Heart left ventricle (tissue), 13 donors: ENCODE results near the gene VWA5B1.

Source experiments
- CTCF ChIP-seq, 12 donors: fragments of 200-600 bp; sonication (generic) in 4 of 12; IDR thresholded peaks; one replicate each; pipeline versions ENCODE4 v1.5.0 to v1.8.0; 2018 to 2022; ENCODE audit warnings: antibody characterized with exemption in 12 of 12, mild to moderate bottlenecking in 5 of 12
- POLR2A ChIP-seq, 2 donors: fragments of 450-650 bp; IDR thresholded peaks; one replicate each; pipeline ENCODE4 v1.6.1; 2017; ENCODE audit warnings: antibody characterized with exemption in 2 of 2, mild to moderate bottlenecking in 2 of 2, moderate library complexity in 2 of 2
- donor health status: ischemic (EF 13 %, LVEDD 7.1; RV severe dilation, severe dysfunction).
- donor health status: DM: no; HTN: yes; CAD: no.
- donor health status: DM: no; HTN: no; CAD: no.
- donor health status: ischemic (EF 25% LVEDD 6.9; RV normal size, moderate dysfunction).
- donor health status: ischemic (EF 25% LVEDD 5.7; RV mildly dilated, moderate dysfunction).
- donor health status: ischemic (EF 35%, LVEDD 5.7; RV mildly dilated, moderate dysfunction).
- donor health status: nonischemic (EF 11% LVEDD 7.7; RV severe dilation, severe dysfunction).
- donor health status: DM: yes; HTN: yes; CAD: no.
- donor health status: PGD.
- donor health status: ischemic (EF 29% LVEDD 5.4; RV normal size, mild dysfunction).
- donor health status: nonischemic (EF 23%, LVEDD 6.1; RV moderate dilation, normal function).

GRCh38 chr1:20262810-20263534 is 27.7 kb upstream of the VWA5B1 start:
- TF ChIP-seq CTCF (IDR thresholded peaks at IDR 0.05) (no peak), POLR2A (IDR thresholded peaks at IDR 0.05) (no peak)
